Fibroblast of peridontal ligament (primary cell): ENCODE measurements around the gene UTF1.

ENCODE experiments used
- DNase-seq: peaks from one replicate; pipeline ENCODE4 v3.0.0-alpha.2; 2010; ENCODE audit errors: extremely low read depth

Gene UTF1

DNA sequence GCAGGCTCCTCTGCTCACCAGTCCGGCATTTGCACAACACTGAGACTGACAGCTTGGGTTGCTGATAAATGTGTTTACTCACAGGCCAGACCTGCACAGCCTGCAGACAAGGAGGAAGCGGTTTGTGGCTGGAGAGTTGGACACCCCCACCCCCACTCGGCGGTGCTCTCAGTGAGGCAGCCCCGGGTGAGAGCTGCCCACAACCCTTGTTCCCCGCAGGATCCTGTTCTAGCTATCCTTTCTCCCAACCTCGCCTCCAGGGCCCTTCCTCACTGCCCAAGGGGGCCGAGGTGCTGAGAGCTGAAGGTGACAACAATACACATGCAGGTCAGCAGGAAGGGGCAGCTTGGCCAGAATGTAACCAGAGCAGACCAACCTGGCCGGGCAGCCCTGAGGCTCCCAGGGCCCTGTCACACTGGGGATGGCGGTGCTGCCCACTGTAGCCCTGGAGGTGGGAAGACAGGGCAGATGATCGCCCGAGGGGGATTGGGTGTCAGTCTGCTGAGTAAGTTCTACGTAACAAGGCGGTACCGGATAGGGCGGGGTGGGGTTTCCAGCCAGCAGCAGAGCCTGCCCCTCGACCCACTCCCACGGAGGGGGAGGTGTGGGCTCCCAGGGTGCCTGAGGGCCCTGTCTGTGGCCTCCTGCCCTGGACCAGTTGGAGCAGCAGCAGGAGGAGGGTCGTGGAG, 48.7 kb downstream of the UTF1 start:
- no peak for DNase-seq

GRCh38 chr10:133279326-133280226, 49.6 kb downstream of the UTF1 start:
- no peak for DNase-seq

- DNase-seq, result no peak
These were observed 50.5 kb downstream of the UTF1 start for GRCh38 chr10:133280391-133281059.

- no peak for DNase-seq
These were observed 51.1 kb downstream of the UTF1 start for GRCh38 chr10:133281084-133281483.
